PFSK-1 (cell line): Measurements from ENCODE around the gene MYOM3.

Experiments
- FOXP2 ChIP-seq: optimal IDR thresholded peaks from 2 replicates; pipeline ENCODE3; 2011; ENCODE audit warnings: borderline replicate concordance, control low read depth, inconsistent platforms; ENCODE audit not compliant: insufficient read depth; ENCODE audit errors: extremely low read length, extremely low read depth
- POLR2AphosphoS5 ChIP-seq: IDR thresholded peaks from 2 replicates; pipeline ENCODE4 v1.6.1; 2012; ENCODE audit warnings: low read depth, mild to moderate bottlenecking, control low read depth, low read length, moderate library complexity
- REST ChIP-seq, 2 experiments: IDR thresholded peaks; 2 replicates each; pipeline versions ENCODE4 v1.6.1 to v1.8.0; 2011 to 2012; ENCODE audit warnings: low read depth in 2 of 2, low read length in 2 of 2, control low read depth in 1 of 2, inconsistent platforms in 1 of 2, mild to moderate bottlenecking in 1 of 2, moderate library complexity in 1 of 2; ENCODE audit not compliant: insufficient read depth in 1 of 2
- SIN3A ChIP-seq: IDR thresholded peaks from 2 replicates; pipeline ENCODE4 v1.6.1; 2012; ENCODE audit warnings: mild to moderate bottlenecking, low read length, moderate library complexity, borderline replicate concordance; ENCODE audit not compliant: insufficient read depth
- TAF1 ChIP-seq: IDR thresholded peaks from 2 replicates; pipeline ENCODE4 v1.6.1; 2012; ENCODE audit warnings: low read length, control low read depth, borderline replicate concordance; ENCODE audit not compliant: insufficient read depth

MYOM3 gene

DNA sequence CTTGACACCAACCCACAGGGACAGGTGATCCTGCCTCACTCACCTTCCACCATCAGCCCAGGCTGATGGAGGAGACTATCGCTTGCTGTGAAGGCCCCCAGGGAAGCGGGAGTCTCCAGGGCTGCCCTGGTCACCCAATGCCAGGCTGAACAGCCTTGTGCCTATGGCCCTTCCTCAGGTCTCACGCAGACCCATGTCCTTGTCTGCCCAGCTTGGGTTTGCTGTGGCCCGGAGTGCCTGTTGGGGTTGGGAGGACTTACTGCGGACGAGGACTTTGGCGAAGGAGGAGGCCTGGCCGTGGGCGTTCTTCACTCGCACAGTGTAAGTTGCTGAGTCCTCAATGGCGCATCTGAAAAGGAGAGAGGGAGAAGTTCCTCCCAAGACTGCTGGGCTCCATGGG is 14.3 kb downstream of the MYOM3 start:
- TF ChIP-seq SIN3A (no peak), REST (IDR thresholded peaks at IDR 0.05; ENCODE audit: insufficient read depth in 1 of 2, low read depth in 2 of 2, low read length in 2 of 2) (no peak), FOXP2 (no peak), TAF1 (no peak), POLR2AphosphoS5 (no peak)

DNA sequence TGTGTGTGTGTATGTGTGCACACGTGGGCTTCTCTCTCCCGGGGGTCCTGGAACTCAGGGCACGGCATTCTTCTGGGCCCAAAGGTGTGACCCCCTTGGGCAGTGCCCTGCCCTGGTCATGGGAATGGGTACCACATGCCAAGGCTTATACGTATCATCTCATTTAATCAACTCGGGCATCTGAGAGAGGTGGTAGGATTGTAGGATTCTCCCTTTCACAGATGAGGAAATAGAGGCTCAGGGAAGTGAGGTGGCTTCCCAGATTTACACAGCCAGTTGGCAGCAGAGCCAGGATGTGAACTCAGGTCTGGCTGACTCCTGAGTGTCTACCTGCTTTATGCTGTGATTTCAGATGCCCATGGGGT is 15.2 kb downstream of the MYOM3 start:
- no peak for TF ChIP-seq SIN3A
- TF ChIP-seq TAF1: no peak
- TF ChIP-seq POLR2AphosphoS5: no peak
- TF ChIP-seq FOXP2: no peak
- no peak for TF ChIP-seq REST (IDR thresholded peaks at IDR 0.05; ENCODE audit: insufficient read depth in 1 of 2, low read depth in 2 of 2, low read length in 2 of 2)

GRCh38 chr1:24096009-24096738 is 15.8 kb downstream of the MYOM3 start:
- TF ChIP-seq FOXP2 (no peak), POLR2AphosphoS5 (no peak), TAF1 (no peak), SIN3A (no peak), REST (IDR thresholded peaks at IDR 0.05; ENCODE audit: insufficient read depth in 1 of 2, low read depth in 2 of 2, low read length in 2 of 2) (no peak)

GRCh38 chr1:24095140-24095859 is 16.6 kb downstream of the MYOM3 start:
- TF ChIP-seq SIN3A: no peak

DNA sequence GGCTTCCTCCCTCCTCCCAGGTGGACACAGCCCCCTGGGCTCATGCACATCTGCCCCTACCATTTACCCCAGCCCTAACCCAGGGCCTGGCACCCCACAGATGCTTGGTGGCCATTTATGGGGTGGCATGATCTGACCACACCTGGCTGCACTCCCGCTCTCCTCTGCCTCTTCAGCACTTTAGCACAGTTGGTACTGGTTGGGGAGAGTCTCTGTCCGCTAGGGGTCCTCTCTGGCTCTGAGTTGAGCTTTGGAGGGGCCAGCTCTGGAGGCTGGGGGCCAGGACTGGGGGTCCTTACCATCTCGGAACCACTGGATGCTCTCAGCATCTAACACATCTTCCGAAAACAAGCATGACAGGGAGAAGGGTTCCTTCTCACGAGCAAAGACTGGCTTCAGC is 17.4 kb downstream of the MYOM3 start:
- TF ChIP-seq FOXP2 (no peak), REST (IDR thresholded peaks at IDR 0.05; ENCODE audit: insufficient read depth in 1 of 2, low read depth in 2 of 2, low read length in 2 of 2) (no peak), TAF1 (no peak), POLR2AphosphoS5 (no peak), SIN3A (no peak)
